ENCODE measurements around the gene FOXO4.

The FOXO4 gene

DNA sequence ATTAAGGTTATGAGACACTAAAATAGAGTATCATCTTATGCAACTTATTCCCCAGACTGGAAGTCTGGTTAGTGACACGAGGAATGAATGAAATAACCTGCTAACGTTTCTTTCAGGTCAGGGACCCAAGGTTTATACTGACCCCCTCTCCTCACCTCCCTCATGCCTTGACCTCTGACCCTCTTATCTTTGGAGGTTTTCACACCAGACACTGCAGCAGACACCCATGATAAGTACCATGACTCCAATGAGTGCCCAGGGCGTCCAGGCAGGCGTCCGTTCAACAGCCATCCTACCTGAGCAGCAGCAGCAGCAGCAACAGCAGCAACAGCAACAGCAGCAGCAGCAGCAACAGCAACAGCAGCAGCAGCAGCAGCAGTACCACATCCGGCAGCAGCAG is 44.8 kb downstream of the FOXO4 start:
- DNase-seq (ENCODE audit: low spot score) = no peak

DNA sequence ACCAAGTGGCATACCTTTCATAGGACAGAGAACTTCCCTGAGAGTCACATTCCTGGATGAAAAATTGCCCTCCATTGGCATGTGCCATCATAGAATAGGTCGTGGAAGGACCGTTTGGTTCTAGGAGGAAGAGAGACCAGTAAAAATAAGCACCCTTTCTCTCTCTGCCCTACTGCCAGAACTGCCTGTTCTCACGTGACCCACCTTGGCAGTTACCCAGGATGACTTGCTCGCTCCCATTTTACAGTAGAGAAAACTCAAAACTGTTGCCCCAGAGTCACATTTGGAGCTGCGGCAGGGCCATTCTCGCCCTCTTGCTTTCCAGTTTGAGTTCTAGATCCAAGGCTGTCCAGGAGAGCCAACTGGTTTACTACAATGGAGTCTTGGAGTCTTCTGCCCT is 47.9 kb downstream of the FOXO4 start:
- no peak for DNase-seq (ENCODE audit: low spot score)

GRCh38 chrX:71144651-71145050 is 49.0 kb downstream of the FOXO4 start, which contains the start of gene NLGN3:
TSS of gene NLGN3 (plus strand) at chrX:71144841. CDS start at chrX:71147750, 2,909 bp downstream.
- no peak for DNase-seq (ENCODE audit: low spot score)

GRCh38 chrX:71147496-71148277 is 52.0 kb downstream of the FOXO4 start:
- DNase-seq (ENCODE audit: low spot score) = no peak

GRCh38 chrX:71148278-71148663 is 52.6 kb downstream of the FOXO4 start:
- DNase-seq (ENCODE audit: low spot score) = no peak

DNA sequence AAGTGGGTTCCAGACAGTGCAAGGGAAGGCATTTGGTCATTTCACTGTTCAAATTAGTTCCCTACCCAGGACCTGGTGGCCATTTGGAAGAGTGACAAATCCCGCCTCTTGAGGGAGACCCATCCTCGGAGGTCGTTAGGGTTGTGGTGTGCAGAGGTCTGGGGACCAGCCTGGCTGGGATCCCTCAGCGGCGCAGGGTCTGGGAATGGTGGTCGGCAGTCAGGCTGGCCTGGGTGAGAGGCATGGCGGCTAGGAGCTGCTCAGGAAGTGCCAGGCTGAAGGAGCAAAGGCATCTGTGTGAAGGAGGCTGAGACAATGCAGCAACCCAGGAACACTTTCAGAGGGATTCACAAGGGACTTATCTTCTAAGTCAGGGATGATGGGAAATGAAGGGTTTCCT is 55.7 kb downstream of the FOXO4 start:
- no peak for DNase-seq (ENCODE audit: low spot score)

Data from RKO (cell line).